Stimulated activated CD8-positive, alpha-beta memory T cell treated with anti-CD3 and anti-CD28 coated beads, Interleukin-4, amount 100 ng/mL, for 48 hours (primary cell): ENCODE data around the gene ITPKB.
"Not testable (repeated sequence)": the region's sequence is repeated elsewhere in the genome, so short reads cannot be mapped to it uniquely, and the experiment has no call there.

Experiments used
- DNase-seq: peaks from one replicate; pipeline ENCODE4 v3.0.0-alpha.2; 2020

The ITPKB gene

GRCh38 chr1:226738995-226739695 lies at the start of gene ITPKB:
Gene ITPKB, minus strand, starts transcription at chr1:226739282. Its CDS starts 1,824 bp downstream, at chr1:226737458.
- peak; percentile 63 for DNase-seq

- DNase-seq = no peak
Measured at GRCh38 chr1:226787638-226788037, 48.6 kb upstream of the ITPKB start.

GRCh38 chr1:226787071-226787470 lies 48.0 kb upstream of the ITPKB start:
- DNase-seq = no peak

GRCh38 chr1:226786550-226786949 lies 47.5 kb upstream of the ITPKB start:
- DNase-seq = no peak

GRCh38 chr1:226785805-226786204 lies 46.7 kb upstream of the ITPKB start:
- DNase-seq = no peak

GRCh38 chr1:226784081-226785049 lies 45.3 kb upstream of the ITPKB start:
- no peak for DNase-seq

GRCh38 chr1:226782845-226783601 lies 43.9 kb upstream of the ITPKB start:
- no peak for DNase-seq

- DNase-seq = no peak
Measured at GRCh38 chr1:226781937-226782609, 43.0 kb upstream of the ITPKB start.

- no peak for DNase-seq
Measured at GRCh38 chr1:226779561-226779960, 40.5 kb upstream of the ITPKB start.

GRCh38 chr1:226778657-226779058 lies 39.6 kb upstream of the ITPKB start:
- DNase-seq = no peak

GRCh38 chr1:226776975-226777374 lies 37.9 kb upstream of the ITPKB start:
- no peak for DNase-seq

- no peak for DNase-seq
Measured at GRCh38 chr1:226776066-226776465, 37.0 kb upstream of the ITPKB start.

- DNase-seq = no peak
Measured at GRCh38 chr1:226772446-226773139, 33.5 kb upstream of the ITPKB start.

GRCh38 chr1:226767170-226767569 lies 28.1 kb upstream of the ITPKB start:
- DNase-seq = not testable (repeated sequence)

- DNase-seq = no peak
Measured at GRCh38 chr1:226766565-226766964, 27.5 kb upstream of the ITPKB start.

- DNase-seq = no peak
Measured at GRCh38 chr1:226764533-226764932, 25.5 kb upstream of the ITPKB start.

- peak; percentile 54 for DNase-seq
Measured at GRCh38 chr1:226763905-226764264, 24.8 kb upstream of the ITPKB start.

- no peak for DNase-seq
Measured at GRCh38 chr1:226762988-226763904, 24.2 kb upstream of the ITPKB start.

- DNase-seq = no peak
Measured at GRCh38 chr1:226762055-226762454, 23.0 kb upstream of the ITPKB start.

- no peak for DNase-seq
Measured at GRCh38 chr1:226761322-226761721, 22.2 kb upstream of the ITPKB start.
